Coronary artery (tissue), 2 donors: ENCODE measurements around the gene SP4.
"Not testable (repeated sequence)": the region's sequence is repeated elsewhere in the genome, so short reads cannot be mapped to it uniquely, and the experiment has no call there.

ENCODE experiments used
- DNase-seq: peaks from one replicate; pipeline ENCODE4 v3.0.0-alpha.2; 2017; ENCODE audit warnings: low spot score
- H3K27ac ChIP-seq, 2 donors: fragments of 200-600 bp; sonication (generic); one replicate each; pipeline ENCODE4 v1.5.1; 2016 to 2019
- H3K4me3 ChIP-seq: fragments of 200-600 bp; sonication (generic); 2 replicates; pipeline ENCODE4 v1.5.1; 2016; ENCODE audit warnings: mild to moderate bottlenecking, moderate library complexity
- CTCF ChIP-seq: fragments of 200-600 bp; sonication (generic); IDR thresholded peaks from one replicate; pipeline ENCODE4 v1.5.1; 2019; ENCODE audit warnings: antibody characterized with exemption

Gene SP4

GRCh38 chr7:21514062-21514461 lies 86.2 kb downstream of the SP4 start:
- no peak for TF ChIP-seq CTCF
- no peak for DNase-seq
- Histone ChIP-seq H3K4me3 (no peak overlapping the region), H3K27ac (no peak overlapping the region)

GRCh38 chr7:21524680-21525079 lies 96.8 kb downstream of the SP4 start:
- Histone ChIP-seq H3K4me3 (no peak overlapping the region), H3K27ac (no peak overlapping the region)
- TF ChIP-seq CTCF = no peak
- no peak for DNase-seq

- no peak for DNase-seq
- Histone ChIP-seq H3K4me3 (no peak overlapping the region), H3K27ac (no peak overlapping the region)
- no peak for TF ChIP-seq CTCF
Observed at GRCh38 chr7:21526007-21526406, 98.1 kb downstream of the SP4 start.

- DNase-seq = no peak
- TF ChIP-seq CTCF = no peak
- no peak overlapping the region for H3K27ac ChIP-seq
- H3K4me3 ChIP-seq = no peak overlapping the region
Observed at GRCh38 chr7:21526448-21526847, 98.6 kb downstream of the SP4 start.

- DNase-seq, H3K27ac ChIP-seq, H3K4me3 ChIP-seq: not testable (repeated sequence)
Observed at GRCh38 chr7:21532485-21532884, 104.6 kb downstream of the SP4 start.

- not testable (repeated sequence) for DNase-seq, H3K4me3 ChIP-seq, H3K27ac ChIP-seq
Observed at GRCh38 chr7:21533646-21534045, 105.8 kb downstream of the SP4 start.

- not testable (repeated sequence) for DNase-seq, H3K27ac ChIP-seq, H3K4me3 ChIP-seq
Observed at GRCh38 chr7:21536445-21537118, 108.7 kb downstream of the SP4 start.

GRCh38 chr7:21538936-21539495 lies 111.1 kb downstream of the SP4 start:
- TF ChIP-seq CTCF = no peak
- no peak overlapping the region for H3K27ac ChIP-seq

More at GRCh38 chr7:21538936-21539495, 111.1 kb downstream of the SP4 start:
- H3K4me3 ChIP-seq = no peak overlapping the region
- DNase-seq = no peak
